Lung microvascular endothelial cell (primary cell): ENCODE results near the gene ARL10. TPM values are rescaled to one million over a fixed set of nuclear protein-coding genes. Genes with fewer than 3 reads are reported as not detected.

Experiments used
- DNase-seq, 2 donors: peaks; one replicate each; pipeline versions ENCODE4 v3.0.0 to v3.0.0-alpha.2; 2010; ENCODE audit warnings: low read depth in 2 of 2
- total RNA-seq: library from RNA; depleted of rRNA; stranded (reverse); fragments of >200 nt; gene quantifications from 2 replicates; pipeline ENCODE4 v1.2.1, GENCODE V29; 2014

Gene ARL10
- total RNA-seq, 1 donor from 2014 or later: 10.5 TPM

DNA sequence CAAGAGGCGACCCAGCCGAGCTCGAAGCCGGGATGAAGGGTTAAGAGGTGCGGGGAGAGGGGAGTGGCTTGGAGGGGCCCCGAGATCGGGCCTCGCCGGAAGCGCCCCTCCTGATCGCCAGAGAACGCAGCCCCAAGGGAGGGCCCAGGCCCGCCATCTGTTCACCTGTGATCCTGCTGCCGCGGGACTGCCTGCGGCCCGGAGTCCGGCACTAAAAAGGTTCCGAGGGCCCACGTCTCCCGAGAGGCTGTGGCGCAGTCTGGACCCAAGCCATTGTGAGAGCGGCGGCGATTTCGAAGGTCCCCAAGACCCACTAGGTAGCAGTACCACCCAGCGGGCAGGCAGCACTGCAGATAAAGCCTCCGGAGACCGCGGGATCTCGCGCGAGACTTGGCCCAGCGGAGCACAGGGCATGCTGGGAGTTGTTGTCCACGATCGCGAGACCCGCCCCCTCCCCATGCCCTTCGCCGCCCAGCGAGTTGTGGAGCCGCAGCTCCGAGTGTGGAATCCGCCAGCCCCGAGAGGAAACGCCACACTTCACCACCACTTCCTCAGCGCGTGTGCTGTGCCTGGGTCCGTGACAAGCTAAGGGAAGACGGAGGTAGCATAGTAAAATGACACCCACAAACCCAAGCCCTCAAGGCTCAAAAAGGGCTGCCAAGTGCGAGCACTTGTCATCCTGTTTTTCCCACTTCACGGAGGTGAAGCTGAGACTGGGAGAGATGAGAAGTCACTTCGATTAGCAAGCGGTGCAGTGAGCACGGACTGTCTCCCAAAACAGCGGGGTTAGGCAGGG is 3.7 kb upstream of the ARL10 start, which contains the start of gene KIAA1191:
KIAA1191 (minus strand) TSS at position 328 of the 796 bp plus-strand sequence. CDS start 2,256 bp downstream, outside the sequence.
- peak; percentile 94 to 95 for DNase-seq

DNA sequence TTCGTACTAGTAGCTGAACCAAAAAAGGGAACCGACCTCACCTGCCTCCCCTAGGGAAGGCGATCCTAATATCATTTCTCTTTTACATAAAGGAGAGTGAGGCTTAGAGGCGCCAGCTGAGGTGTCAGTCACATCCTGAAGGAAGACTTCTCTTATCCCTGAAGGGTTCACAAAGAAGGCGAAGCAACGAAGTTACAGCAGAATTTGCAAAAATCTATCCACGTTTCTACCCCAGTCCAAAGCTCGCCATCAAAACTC is 3.1 kb upstream of the ARL10 start:
- no peak for DNase-seq

DNA sequence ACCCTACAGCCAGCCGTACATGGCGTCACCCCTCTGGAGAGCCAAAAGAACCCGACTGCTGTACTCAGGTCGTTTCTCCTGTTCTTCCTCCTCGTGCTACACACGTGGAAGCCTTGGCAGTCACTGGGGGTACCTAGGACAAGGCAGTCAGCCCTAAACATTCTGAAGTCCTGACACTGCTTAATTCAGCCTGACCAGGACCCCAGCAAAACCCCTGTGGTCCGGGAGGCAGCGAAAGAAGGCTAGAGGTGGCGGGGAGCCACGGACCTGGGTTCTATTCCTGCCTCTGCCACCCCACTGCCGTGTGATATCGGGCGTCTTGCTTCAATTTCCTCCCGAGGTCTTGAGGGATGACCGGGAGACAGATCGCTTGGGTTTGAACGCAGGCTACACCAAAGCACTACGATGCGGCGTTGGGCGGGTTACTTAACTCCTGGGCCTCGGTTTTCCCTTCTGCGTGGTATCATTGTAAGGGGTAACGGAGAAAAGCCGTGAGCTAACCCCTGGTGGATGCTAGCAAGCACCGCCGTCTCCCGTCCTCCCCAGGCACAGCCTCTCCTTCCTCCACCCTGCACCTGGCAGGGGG is 429 bp upstream of the ARL10 start:
- no peak for DNase-seq

DNA sequence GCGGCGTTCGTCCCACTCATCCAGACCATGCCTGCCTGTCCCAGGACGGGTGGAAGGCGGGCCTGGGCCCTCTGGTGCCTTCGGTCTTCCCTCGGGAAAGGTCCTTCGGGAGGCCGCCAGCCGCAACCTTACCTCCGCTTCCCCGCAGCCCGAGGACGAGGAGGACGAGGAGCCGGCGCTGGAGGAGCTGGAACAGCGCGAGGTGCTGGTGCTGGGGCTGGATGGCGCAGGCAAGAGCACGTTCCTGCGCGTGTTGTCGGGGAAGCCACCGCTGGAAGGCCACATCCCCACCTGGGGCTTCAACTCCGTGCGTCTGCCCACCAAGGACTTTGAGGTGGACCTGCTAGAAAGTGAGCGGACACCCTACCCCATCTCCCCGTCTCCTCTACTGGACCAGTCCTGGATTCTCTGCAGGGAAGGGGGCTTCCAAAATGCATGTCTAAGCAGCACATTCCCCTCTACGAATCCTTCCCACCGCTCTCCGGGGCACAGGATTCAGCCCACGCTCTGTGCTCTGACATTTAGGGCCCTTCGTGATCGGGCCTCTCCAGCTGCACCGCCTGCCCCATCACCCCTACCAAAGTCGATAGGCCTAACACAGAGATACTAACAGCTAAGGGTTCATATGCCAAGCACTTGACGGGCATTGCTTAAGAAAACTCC is 1.1 kb downstream of the ARL10 start:
- peak in 1 of 2 donors; percentile 28 for DNase-seq

DNA sequence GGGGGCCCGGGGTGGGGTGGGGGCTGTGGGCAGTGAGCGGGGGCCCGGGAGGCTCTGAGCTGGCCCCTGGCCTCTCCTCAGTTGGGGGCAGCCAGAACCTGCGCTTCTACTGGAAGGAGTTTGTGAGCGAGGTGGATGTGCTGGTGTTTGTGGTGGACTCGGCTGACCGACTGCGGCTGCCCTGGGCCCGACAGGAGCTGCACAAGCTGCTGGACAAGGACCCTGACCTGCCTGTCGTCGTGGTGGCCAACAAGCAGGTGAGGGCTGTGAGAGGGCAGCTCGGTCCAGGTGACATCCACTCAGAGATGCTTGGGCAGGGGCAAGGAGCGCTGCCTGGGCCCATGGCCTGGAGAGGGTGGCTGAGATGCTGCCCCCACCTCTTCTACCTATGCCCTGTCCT is 3.4 kb downstream of the ARL10 start:
- DNase-seq: no peak

DNA sequence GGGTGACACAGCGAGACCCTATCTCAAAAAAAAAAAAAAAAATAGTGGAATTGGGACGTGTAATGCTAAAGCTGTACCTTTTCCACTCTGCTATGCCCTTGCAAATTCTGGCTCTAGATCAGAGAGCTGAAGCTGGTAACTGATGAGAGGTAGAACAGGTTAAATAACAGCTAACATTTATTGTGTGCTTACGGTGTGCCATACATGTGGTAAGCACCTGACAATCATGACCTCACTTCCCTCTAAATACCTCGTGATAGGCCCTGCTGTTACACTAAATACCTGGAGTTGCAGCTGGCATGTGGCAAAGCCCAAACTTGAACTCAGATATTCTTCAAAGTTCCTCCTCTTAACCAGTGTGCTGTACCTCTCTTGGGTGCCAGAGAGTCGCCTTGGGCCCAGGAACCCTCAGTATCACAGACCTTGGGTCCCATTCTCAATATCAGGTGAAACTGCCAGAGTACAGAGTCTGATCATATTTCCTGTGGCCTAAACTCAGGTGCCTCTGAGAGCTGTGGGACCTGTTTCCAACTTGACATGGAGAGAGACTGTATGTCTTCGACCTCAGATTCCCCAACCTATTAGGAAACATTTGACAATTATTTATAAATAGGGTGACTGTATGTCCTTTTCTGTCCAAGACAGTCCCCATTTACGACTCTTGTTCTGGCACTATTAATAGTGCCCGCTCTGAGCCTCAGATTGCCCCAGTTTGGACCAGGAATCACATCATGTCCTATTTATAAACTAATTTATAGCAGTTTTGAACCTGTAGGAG is 4.8 kb downstream of the ARL10 start:
- DNase-seq: no peak

DNA sequence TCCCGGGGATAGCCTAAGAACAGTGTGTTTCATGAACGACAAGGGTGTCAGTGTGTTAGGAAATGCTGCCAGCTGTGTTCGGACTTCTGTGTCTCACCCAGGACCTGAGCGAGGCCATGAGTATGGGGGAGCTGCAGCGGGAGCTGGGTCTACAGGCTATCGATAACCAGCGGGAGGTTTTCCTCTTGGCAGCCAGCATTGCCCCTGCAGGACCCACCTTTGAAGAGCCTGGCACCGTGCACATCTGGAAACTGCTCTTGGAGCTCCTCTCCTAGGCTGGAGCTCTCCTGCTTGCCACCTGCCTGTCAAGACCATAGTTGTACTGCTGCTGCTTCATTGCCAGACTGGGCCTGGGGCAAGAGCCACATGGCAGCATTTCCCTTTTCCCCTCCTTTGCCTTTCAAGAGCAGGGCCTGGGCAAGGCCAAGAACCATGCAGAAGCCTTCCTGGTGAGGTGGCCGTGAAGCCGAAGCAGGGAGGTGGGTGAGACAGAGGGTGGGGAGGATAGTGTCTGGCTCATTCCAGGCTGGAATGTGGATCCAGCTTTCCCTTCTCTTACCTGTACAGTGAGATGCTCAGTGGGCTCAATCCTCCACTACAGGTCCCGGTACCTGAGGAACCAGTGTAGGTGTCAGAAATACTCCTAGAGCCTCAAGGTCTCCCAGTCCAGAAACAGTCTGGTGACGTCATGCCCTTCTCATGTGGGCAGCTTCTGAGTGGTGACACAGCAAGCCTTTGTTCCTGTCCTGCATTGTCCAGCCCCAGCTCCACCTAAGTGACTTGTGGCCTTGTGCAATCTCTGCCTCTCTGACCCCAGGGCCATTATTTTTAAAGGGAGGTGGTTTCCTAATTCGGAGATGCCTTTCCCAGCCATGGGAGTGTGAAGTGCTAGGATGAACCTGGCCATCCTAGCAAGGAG is 6.6 kb downstream of the ARL10 start:
- DNase-seq: peak in 1 of 2 donors; percentile 21

DNA sequence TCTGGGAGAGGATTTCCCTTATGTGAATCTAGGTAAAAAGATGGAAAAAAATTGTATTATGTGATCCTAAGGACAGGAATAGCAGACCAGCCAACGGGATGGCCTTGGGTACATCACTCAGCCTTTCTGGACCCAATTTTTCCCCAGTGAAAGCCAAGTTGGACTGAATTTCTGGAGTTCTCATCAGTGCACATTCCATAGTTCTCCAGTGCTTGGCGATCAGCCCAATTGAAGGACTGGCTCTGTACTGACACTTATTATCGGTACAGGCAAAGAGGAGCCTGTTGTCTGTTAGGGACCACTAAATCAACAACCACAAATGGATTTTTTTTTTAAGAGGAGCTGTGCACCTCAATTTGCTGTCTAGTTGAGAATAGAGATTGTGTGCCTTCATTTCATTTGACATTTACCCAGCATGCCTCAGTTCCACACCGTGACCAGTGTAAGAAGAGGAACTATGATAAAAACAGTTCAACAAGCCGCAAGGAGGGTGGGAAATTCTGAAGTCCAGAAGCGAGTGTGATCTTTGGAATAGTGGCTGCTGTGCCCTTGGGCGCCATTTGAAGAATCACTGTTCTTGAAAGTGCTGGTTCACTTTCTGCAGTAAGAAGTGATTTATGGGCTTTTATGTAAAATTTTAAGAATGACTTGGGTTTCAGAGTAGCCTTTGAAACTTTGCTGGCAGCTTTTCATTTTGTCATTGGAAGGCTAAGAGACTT is 8.0 kb downstream of the ARL10 start:
- no peak for DNase-seq

DNA sequence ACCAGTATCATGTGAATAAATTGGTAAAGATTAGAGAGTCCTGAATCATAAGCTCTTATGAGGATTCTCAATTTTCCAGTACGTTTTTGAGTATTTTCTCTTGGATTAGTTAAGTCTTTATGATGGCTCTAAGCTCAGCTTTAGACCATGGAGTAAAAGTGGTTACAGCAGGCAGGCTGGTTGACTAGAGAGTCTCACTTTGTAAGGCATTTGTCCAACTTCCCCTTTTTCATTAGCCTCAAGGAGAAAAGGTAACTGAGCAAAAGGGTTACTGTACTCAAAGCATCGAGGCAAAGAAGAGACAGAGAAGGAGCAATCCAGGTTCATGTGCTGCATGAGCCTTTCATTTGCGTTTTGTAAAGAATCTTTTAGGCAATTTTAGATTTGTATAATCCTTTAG is 14.6 kb downstream of the ARL10 start:
- no peak for DNase-seq

DNA sequence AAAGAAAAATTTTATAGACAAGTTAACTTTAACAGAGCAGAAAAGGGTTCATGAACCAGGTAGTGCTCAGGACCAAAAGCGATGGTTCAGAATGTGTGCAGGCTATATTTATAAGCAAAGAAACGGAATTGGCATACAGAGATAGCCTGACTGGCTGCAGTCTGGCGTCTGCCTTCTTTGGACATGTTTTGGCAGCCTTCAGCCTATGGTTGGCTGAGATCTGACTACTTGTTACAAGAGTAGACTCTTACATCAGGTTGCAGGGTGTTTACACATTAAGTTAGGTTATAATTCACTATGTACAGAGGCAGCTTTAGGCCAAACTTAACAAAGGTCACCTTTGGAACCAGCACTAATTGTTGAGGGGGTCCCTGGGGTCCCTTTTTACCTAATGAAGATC is 16.1 kb downstream of the ARL10 start:
- DNase-seq: no peak

DNA sequence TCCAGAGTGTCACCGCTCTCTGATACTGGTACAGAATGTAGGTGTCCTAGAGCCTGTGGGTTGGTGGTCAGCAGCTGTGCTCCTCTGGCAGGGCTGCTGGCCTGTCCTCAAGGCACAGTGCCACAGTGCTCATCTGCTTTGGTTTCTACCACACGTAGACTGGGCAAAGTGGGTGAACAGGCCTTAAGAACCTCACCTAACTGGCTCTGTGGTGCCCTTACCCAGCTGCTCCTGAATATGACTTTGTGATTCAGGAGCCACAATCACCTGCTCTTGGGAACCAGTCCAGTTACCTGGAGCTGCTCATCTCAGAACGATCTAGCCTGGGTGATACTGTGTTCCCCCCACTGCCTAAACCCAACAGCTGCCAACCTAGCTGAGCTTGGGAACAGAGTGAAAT is 16.7 kb downstream of the ARL10 start:
- DNase-seq: no peak

DNA sequence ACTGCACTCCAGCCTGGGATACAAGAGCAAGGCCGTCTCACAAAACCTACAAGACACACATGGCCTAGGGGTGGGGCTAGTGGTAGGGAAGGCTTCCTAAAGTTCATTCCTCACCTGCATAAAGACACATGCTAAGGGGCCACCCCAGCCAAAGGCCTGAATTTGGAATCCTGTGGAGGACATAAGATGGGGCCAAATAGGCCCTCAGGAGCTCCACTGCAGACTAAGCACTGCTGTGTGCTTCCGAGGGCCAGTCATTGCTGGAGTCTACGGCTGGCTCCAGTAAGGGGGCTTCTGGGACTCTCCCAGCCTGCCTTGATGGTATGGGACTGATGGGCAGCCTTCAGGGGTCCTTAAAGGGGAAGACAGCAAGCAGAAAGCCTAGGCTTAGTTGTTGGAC is 17.4 kb downstream of the ARL10 start:
- no peak for DNase-seq

DNA sequence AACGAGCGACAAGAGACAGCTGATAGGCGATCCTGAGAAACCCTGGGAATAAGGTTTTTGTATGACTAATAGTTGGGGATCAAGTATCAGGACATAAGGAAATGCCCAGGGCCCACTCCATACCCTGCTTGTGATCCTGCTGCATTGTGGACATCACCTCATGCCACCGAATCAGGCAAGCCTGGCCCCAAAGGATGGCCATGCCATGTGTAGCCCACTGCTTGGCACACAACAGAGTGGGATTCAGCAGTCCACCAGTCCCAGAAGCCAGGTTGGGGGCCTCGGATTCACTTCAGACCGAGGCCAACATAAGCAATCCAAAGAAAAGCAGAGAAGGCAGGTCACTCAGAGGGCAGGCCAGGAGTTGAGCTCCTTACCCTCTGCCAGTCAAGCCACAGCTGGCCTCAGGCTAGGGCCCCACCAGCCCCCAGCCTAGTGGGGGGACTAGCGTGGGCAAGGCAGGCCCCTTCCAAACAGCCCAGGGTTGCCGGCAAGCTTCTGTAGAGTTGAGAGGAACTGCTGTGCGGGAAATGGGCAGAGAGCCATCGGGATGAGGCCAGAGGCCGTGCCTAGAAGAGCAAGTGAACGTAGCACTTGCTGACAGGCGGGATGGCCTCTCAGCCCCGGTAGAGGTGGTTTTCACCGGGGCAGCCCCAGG is 18.1 kb downstream of the ARL10 start:
- DNase-seq: no peak

DNA sequence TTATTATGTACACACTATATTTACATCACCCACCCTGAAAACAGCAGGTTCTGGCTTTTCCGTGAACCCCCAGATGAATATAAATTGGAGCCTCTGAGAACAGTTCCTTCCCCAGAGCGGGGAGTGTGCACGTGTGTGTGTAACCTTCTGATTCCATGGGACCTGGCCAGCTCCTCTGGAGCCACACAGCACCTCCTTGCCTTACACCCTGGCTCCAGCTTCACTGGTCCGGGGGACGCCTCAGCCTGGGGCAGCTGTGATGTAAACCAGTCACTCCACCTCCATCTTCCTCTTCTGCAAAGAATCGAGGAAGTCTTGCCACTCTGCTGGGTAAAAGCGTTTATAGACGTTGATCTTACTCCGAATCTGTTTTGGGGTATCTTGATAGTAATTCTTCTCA is 18.7 kb downstream of the ARL10 start:
- no peak for DNase-seq

DNA sequence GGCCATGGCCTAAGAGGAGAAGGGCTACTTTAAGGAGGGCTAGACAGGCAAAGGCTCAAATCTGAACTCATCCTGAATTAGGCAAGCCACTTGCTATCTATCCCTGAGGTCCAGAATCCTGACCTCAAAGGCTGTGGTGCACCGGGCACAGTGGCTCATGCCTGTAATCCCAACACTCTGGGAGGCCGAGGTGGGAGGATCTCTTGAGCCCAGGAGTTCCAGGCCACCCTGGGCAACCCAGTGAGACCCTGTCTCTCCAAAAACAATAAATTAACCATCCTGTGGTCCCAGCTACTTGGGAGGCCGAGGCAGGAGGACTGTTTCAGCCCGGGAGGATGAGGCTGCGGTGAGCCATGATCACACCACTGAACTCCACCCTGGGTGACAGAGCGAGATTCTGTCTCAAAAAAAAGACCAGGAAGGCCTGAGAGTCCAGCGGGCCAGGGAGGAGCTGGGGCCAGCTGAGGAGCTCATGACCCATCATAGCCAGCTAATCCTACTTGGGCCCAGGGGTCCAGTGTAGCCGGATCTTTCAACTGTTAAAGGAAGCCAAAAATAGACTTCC is 19.2 kb downstream of the ARL10 start:
- DNase-seq: no peak

DNA sequence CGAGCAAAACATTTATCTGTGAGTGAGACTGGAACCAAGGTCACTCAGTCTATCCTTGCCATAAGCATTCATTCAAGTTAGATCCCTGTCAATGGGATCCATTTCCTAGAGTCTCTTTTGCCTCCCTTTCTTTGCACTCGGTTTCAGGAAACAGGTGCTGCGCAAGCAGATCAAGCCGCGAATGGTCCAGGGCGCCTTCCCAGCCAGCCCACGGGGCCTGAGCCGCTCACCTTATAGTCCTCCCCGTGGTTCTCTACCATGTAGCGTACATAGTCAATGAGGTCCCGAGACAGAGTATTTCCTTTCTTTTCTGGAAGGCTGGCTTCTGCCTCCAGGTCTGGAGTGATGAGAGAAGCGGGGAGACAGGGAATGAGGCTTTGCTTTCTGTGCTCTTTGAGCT is 19.7 kb downstream of the ARL10 start:
- no peak for DNase-seq

DNA sequence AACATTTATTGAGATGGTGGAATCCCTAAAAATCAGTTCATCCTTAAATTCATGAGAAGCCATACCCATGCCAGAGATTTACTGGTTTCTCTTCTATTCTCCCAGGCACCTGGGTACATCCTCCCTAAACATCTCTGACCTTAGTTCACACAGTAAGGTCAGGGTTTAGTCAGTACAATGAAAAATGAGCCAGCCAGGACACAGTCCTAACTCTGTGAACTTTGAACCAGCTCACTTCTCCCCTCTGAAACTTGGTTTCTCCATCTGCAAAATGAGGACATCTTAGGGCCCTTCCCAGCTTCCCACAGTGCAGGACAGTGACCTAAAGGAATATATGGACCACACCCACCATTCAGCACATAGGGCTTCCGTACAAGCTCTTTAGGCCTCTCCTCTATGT is 21.2 kb downstream of the ARL10 start:
- DNase-seq: no peak

DNA sequence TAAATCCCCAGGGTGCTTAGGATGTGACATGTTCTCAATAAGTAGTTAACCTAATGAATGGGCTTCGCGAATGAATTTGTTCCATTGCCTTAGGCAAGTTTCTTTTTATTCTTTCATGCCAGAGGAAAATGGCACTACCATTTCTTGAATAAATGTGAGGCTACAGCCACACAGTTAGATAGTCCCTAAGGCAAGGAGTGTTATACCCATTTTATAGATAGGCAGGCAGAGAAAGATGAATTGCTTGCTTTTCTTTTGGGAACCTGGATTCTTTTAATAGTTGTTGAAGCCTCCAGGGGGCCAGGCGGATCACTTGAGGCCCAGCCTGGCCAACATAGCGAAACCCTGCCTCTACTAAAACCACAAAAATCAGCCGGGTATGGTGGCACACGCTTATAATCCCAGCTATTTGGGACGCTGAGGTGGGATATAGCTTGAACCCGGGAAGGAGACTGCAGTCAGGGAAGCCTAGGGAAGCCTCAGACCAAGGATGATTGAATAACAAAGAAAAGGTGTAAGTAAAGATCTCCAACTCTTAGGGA is 22.2 kb downstream of the ARL10 start:
- DNase-seq: peak in 1 of 2 donors; percentile 14

DNA sequence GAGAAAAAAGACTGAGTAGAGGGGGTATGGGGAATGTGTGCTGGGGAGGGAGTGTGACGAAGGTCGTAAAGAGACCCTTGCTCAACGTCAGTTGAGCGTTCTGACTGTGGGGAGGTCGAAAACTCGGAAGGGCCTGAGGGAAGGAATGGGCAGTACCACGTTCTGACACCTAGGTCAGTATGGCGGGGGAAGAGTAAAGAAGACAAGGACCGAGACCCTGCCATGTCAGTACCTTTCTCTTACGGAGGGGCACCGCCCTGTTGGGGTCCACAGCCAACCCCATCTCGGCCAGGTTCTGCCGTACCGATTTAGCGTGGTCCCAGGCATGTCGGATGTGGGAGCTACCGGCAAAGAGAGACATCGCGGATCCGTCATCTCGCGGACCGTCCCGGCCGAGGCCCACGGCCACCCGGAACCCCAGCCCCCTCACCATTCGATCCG is 22.7 kb downstream of the ARL10 start:
- DNase-seq: peak; percentile 28 to 38
